HEK293 (cell line): ENCODE measurements around the gene DENND1A.

Experiments used
- CTCF ChIA-PET: fragments of 350-600 bp; formaldehyde crosslinking; extraction: SDS; loops from one replicate; lab custom pipeline; 2021; ENCODE audit warnings: antibody characterized with exemption; lab: Yijun Ruan, JAX
- POLR2A ChIA-PET: fragments of 300-600 bp; formaldehyde crosslinking; extraction: SDS; loops from one replicate; lab custom pipeline; 2020; ENCODE audit warnings: antibody characterized with exemption, inconsistent platforms; lab: Yijun Ruan, JAX
- H3K27ac ChIP-seq: fragments of 200-500 bp; sonication (Bioruptor generic); 2 replicates; pipeline ENCODE4 v1.5.1; 2014; ENCODE audit warnings: low read depth, low read length, control low read depth, inconsistent platforms; ENCODE audit errors: extremely low read depth
- H3K36me3 ChIP-seq, 2 experiments: fragments of 200-500 bp in 1 of 2; sonication (Bioruptor generic) in 1 of 2; 1 replicate in 1 of 2; 2 replicates in 1 of 2; pipeline ENCODE4 v1.5.1; 2014 to 2017; ENCODE audit warnings: inconsistent platforms in 2 of 2, low read length in 2 of 2; ENCODE audit not compliant: control insufficient read depth in 2 of 2, insufficient read depth in 1 of 2
- H3K4me1 ChIP-seq: fragments of 200-500 bp; sonication (Bioruptor generic); 2 replicates; pipeline ENCODE4 v1.5.1; 2014; ENCODE audit warnings: mild to moderate bottlenecking, low read length, inconsistent platforms; ENCODE audit not compliant: control insufficient read depth, insufficient read depth
- H3K4me3 ChIP-seq: 2 replicates; pipeline ENCODE4 v1.5.1; 2011; ENCODE audit warnings: low read depth, mild to moderate bottlenecking, control low read depth, low read length, moderate library complexity
- H3K9me3 ChIP-seq: fragments of 200-500 bp; sonication (Bioruptor generic); 2 replicates; pipeline ENCODE4 v1.5.1; 2014; ENCODE audit warnings: low read depth, low read length, inconsistent platforms; ENCODE audit not compliant: control insufficient read depth, insufficient read depth
- GLI4 ChIP-seq: fragments of 450-650 bp; formaldehyde crosslinking; IDR thresholded peaks from 2 replicates; pipeline ENCODE4 v1.5.1; 2016; ENCODE audit warnings: missing biosample characterization, missing genetic modification characterization
- HOXC10 ChIP-seq: sonication (generic); formaldehyde crosslinking; IDR thresholded peaks from 2 replicates; pipeline ENCODE4 v1.8.1; 2023; ENCODE audit warnings: mild to moderate bottlenecking, missing genetic modification reagents
- KLF7 ChIP-seq: fragments of 450-650 bp; formaldehyde crosslinking; IDR thresholded peaks from 2 replicates; pipeline ENCODE4 v1.5.1; 2016; ENCODE audit warnings: missing biosample characterization, missing genetic modification characterization, borderline replicate concordance
- KLF9 ChIP-seq: fragments of 450-650 bp; formaldehyde crosslinking; IDR thresholded peaks from 2 replicates; pipeline ENCODE4 v1.5.1; 2016; ENCODE audit warnings: missing biosample characterization, missing genetic modification characterization, low read depth
- OVOL3 ChIP-seq: fragments of 450-650 bp; formaldehyde crosslinking; IDR thresholded peaks from 2 replicates; pipeline ENCODE4 v1.5.1; 2016; ENCODE audit warnings: missing biosample characterization, missing genetic modification characterization
- ZBTB48 ChIP-seq: fragments of 450-650 bp; formaldehyde crosslinking; IDR thresholded peaks from 2 replicates; pipeline ENCODE4 v1.5.1; 2016; ENCODE audit warnings: missing biosample characterization, missing genetic modification characterization
- ZFP3 ChIP-seq: fragments of 450-650 bp; formaldehyde crosslinking; IDR thresholded peaks from 2 replicates; pipeline ENCODE4 v1.5.1; 2016; ENCODE audit warnings: low read depth, missing biosample characterization, missing genetic modification characterization
- ZNF174 ChIP-seq: fragments of 450-650 bp; formaldehyde crosslinking; IDR thresholded peaks from 2 replicates; pipeline ENCODE4 v1.5.0; 2017; ENCODE audit warnings: missing biosample characterization, mild to moderate bottlenecking, missing genetic modification characterization
- ZNF433 ChIP-seq: fragments of 450-650 bp; formaldehyde crosslinking; IDR thresholded peaks from 2 replicates; pipeline ENCODE4 v1.5.1; 2016; ENCODE audit warnings: missing biosample characterization, missing genetic modification characterization, low read depth
- ZNF473 ChIP-seq: fragments of 450-650 bp; formaldehyde crosslinking; IDR thresholded peaks from 2 replicates; pipeline ENCODE4 v1.5.1; 2017; ENCODE audit warnings: missing biosample characterization, missing genetic modification characterization
- ZNF501 ChIP-seq: fragments of 450-650 bp; formaldehyde crosslinking; IDR thresholded peaks from 2 replicates; pipeline ENCODE4 v1.5.1; 2016; ENCODE audit warnings: missing biosample characterization, missing genetic modification characterization
- ZNF626 ChIP-seq: fragments of 450-650 bp; sonication (Bioruptor Pico); formaldehyde crosslinking; IDR thresholded peaks from 2 replicates; pipeline ENCODE4 v1.5.1; 2018; ENCODE audit warnings: missing biosample characterization, missing genetic modification characterization, inconsistent platforms
- ZNF629 ChIP-seq: fragments of 450-650 bp; formaldehyde crosslinking; IDR thresholded peaks from 2 replicates; pipeline ENCODE4 v1.5.1; 2017; ENCODE audit warnings: missing biosample characterization, missing genetic modification characterization
- TF ChIP-seq, protein P1 (sequence below): fragments of 450-650 bp; formaldehyde crosslinking; IDR thresholded peaks from 2 replicates; pipeline ENCODE4 v1.5.1; 2016; ENCODE audit warnings: missing biosample characterization, missing genetic modification characterization
- TF ChIP-seq, protein P2 (sequence below): fragments of 450-650 bp; formaldehyde crosslinking; IDR thresholded peaks from 2 replicates; pipeline ENCODE4 v1.5.1; 2017; ENCODE audit warnings: missing biosample characterization, missing genetic modification characterization
- TF ChIP-seq, protein P3 (sequence below): fragments of 450-650 bp; formaldehyde crosslinking; IDR thresholded peaks from 2 replicates; pipeline ENCODE4 v1.5.1; 2017; ENCODE audit warnings: missing biosample characterization, missing genetic modification characterization
- TF ChIP-seq, protein P4 (sequence below): fragments of 450-650 bp; formaldehyde crosslinking; IDR thresholded peaks from 2 replicates; pipeline ENCODE4 v1.5.1; 2016; ENCODE audit warnings: missing biosample characterization, missing genetic modification characterization
- TF ChIP-seq, protein P5 (sequence below): fragments of 450-650 bp; formaldehyde crosslinking; IDR thresholded peaks from 2 replicates; pipeline ENCODE4 v1.5.1; 2016; ENCODE audit warnings: missing biosample characterization, missing genetic modification characterization
- TF ChIP-seq, protein P6 (sequence below): fragments of 450-650 bp; formaldehyde crosslinking; IDR thresholded peaks from 2 replicates; pipeline ENCODE4 v1.5.1; 2016; ENCODE audit warnings: missing biosample characterization, missing genetic modification characterization, borderline replicate concordance

Gene DENND1A

DNA sequence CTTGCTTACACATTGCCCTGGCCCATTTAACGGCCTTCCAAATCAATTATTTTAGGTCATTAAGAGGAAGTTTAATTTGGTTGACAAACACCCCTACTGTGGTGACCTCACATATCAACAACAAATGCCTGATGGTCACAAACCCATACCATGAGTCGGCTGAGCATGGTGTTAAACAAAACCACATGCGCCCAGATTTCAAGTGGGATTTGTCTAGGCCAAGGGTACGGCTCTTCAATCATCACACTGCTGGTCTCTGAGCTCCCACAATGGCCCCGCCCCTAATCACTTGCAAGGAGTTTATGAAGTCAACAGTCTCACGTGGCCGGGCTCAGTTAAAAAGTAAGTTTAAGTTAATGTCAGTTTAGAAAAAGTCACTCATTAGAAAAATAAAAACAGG is 330.1 kb downstream of the DENND1A start:
- ChIA-PET CTCF (no interaction called here), POLR2A (no interaction called here)
- H3K4me1 ChIP-seq = no peaks in the 10 kb centered on the region; the same call in 1 of the 2 replicates
- H3K4me3 ChIP-seq = no peak overlapping the region
- no peaks in the 10 kb centered on the region for H3K9me3 ChIP-seq
- no peaks in the 10 kb centered on the region for H3K36me3 ChIP-seq
- TF ChIP-seq ZNF629 (tag by site-specific recombination) (no peak), ZFP3 (tag by site-specific recombination) (no peak), KLF7 (tag by site-specific recombination) (no peak), ZNF501 (tag by site-specific recombination) (no peak), OVOL3 (tag by site-specific recombination) (no peak), KLF9 (tag by site-specific recombination) (no peak), GLI4 (tag by site-specific recombination) (no peak), ZBTB48 (tag by site-specific recombination) (no peak), ZNF433 (no peak), ZNF174 (tag by site-specific recombination) (no peak), HOXC10 (CRISPR knock-in tag) (no peak), ZNF626 (tag by site-specific recombination) (no peak), ZNF473 (tag by site-specific recombination) (no peak)
- TF ChIP-seq, protein P1, sequence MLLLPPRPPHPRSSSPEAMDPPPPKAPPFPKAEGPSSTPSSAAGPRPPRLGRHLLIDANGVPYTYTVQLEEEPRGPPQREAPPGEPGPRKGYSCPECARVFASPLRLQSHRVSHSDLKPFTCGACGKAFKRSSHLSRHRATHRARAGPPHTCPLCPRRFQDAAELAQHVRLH (tag by site-specific recombination) = no peak
- TF ChIP-seq, protein P2, sequence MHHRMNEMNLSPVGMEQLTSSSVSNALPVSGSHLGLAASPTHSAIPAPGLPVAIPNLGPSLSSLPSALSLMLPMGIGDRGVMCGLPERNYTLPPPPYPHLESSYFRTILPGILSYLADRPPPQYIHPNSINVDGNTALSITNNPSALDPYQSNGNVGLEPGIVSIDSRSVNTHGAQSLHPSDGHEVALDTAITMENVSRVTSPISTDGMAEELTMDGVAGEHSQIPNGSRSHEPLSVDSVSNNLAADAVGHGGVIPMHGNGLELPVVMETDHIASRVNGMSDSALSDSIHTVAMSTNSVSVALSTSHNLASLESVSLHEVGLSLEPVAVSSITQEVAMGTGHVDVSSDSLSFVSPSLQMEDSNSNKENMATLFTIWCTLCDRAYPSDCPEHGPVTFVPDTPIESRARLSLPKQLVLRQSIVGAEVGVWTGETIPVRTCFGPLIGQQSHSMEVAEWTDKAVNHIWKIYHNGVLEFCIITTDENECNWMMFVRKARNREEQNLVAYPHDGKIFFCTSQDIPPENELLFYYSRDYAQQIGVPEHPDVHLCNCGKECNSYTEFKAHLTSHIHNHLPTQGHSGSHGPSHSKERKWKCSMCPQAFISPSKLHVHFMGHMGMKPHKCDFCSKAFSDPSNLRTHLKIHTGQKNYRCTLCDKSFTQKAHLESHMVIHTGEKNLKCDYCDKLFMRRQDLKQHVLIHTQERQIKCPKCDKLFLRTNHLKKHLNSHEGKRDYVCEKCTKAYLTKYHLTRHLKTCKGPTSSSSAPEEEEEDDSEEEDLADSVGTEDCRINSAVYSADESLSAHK (tag by site-specific recombination) = no peak
- TF ChIP-seq, protein P3, sequence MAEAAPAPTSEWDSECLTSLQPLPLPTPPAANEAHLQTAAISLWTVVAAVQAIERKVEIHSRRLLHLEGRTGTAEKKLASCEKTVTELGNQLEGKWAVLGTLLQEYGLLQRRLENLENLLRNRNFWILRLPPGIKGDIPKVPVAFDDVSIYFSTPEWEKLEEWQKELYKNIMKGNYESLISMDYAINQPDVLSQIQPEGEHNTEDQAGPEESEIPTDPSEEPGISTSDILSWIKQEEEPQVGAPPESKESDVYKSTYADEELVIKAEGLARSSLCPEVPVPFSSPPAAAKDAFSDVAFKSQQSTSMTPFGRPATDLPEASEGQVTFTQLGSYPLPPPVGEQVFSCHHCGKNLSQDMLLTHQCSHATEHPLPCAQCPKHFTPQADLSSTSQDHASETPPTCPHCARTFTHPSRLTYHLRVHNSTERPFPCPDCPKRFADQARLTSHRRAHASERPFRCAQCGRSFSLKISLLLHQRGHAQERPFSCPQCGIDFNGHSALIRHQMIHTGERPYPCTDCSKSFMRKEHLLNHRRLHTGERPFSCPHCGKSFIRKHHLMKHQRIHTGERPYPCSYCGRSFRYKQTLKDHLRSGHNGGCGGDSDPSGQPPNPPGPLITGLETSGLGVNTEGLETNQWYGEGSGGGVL = no peak
- TF ChIP-seq, protein P4, sequence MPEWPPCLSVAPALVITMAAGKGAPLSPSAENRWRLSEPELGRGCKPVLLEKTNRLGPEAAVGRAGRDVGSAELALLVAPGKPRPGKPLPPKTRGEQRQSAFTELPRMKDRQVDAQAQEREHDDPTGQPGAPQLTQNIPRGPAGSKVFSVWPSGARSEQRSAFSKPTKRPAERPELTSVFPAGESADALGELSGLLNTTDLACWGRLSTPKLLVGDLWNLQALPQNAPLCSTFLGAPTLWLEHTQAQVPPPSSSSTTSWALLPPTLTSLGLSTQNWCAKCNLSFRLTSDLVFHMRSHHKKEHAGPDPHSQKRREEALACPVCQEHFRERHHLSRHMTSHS (tag by site-specific recombination) = no peak
- TF ChIP-seq, protein P5, sequence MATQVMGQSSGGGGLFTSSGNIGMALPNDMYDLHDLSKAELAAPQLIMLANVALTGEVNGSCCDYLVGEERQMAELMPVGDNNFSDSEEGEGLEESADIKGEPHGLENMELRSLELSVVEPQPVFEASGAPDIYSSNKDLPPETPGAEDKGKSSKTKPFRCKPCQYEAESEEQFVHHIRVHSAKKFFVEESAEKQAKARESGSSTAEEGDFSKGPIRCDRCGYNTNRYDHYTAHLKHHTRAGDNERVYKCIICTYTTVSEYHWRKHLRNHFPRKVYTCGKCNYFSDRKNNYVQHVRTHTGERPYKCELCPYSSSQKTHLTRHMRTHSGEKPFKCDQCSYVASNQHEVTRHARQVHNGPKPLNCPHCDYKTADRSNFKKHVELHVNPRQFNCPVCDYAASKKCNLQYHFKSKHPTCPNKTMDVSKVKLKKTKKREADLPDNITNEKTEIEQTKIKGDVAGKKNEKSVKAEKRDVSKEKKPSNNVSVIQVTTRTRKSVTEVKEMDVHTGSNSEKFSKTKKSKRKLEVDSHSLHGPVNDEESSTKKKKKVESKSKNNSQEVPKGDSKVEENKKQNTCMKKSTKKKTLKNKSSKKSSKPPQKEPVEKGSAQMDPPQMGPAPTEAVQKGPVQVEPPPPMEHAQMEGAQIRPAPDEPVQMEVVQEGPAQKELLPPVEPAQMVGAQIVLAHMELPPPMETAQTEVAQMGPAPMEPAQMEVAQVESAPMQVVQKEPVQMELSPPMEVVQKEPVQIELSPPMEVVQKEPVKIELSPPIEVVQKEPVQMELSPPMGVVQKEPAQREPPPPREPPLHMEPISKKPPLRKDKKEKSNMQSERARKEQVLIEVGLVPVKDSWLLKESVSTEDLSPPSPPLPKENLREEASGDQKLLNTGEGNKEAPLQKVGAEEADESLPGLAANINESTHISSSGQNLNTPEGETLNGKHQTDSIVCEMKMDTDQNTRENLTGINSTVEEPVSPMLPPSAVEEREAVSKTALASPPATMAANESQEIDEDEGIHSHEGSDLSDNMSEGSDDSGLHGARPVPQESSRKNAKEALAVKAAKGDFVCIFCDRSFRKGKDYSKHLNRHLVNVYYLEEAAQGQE (tag by site-specific recombination) = no peak
- TF ChIP-seq, protein P6, sequence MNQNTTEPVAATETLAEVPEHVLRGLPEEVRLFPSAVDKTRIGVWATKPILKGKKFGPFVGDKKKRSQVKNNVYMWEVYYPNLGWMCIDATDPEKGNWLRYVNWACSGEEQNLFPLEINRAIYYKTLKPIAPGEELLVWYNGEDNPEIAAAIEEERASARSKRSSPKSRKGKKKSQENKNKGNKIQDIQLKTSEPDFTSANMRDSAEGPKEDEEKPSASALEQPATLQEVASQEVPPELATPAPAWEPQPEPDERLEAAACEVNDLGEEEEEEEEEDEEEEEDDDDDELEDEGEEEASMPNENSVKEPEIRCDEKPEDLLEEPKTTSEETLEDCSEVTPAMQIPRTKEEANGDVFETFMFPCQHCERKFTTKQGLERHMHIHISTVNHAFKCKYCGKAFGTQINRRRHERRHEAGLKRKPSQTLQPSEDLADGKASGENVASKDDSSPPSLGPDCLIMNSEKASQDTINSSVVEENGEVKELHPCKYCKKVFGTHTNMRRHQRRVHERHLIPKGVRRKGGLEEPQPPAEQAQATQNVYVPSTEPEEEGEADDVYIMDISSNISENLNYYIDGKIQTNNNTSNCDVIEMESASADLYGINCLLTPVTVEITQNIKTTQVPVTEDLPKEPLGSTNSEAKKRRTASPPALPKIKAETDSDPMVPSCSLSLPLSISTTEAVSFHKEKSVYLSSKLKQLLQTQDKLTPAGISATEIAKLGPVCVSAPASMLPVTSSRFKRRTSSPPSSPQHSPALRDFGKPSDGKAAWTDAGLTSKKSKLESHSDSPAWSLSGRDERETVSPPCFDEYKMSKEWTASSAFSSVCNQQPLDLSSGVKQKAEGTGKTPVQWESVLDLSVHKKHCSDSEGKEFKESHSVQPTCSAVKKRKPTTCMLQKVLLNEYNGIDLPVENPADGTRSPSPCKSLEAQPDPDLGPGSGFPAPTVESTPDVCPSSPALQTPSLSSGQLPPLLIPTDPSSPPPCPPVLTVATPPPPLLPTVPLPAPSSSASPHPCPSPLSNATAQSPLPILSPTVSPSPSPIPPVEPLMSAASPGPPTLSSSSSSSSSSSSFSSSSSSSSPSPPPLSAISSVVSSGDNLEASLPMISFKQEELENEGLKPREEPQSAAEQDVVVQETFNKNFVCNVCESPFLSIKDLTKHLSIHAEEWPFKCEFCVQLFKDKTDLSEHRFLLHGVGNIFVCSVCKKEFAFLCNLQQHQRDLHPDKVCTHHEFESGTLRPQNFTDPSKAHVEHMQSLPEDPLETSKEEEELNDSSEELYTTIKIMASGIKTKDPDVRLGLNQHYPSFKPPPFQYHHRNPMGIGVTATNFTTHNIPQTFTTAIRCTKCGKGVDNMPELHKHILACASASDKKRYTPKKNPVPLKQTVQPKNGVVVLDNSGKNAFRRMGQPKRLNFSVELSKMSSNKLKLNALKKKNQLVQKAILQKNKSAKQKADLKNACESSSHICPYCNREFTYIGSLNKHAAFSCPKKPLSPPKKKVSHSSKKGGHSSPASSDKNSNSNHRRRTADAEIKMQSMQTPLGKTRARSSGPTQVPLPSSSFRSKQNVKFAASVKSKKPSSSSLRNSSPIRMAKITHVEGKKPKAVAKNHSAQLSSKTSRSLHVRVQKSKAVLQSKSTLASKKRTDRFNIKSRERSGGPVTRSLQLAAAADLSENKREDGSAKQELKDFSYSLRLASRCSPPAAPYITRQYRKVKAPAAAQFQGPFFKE = no peak
- no peak overlapping the region for H3K27ac ChIP-seq
